Keratinocyte (primary cell): ENCODE data around the gene ESRRB. TPM values are rescaled to one million over a fixed set of nuclear protein-coding genes. Genes with fewer than 3 reads are reported as not detected.

Experiments
- DNase-seq: peaks from one replicate; pipeline ENCODE4 v3.0.0-alpha.2; 2011; ENCODE audit warnings: low read depth, missing footprints, low spot score
- FAIRE-seq: peaks from 2 replicates; lab custom pipeline; 2011; peaks lifted over from hg19 to GRCh38; lab: Jason Lieb, UNC
- H2AFZ ChIP-seq: 2 replicates; pipeline ENCODE4 v1.6.0; 2012; ENCODE audit warnings: low read length, control low read depth, inconsistent platforms; ENCODE audit not compliant: control insufficient read depth
- H3K27ac ChIP-seq: 2 replicates; pipeline ENCODE4 v1.5.1; 2011; ENCODE audit warnings: low read length; ENCODE audit not compliant: control insufficient read depth, insufficient read depth
- H3K27me3 ChIP-seq: 3 replicates; pipeline ENCODE4 v1.6.0; 2011; ENCODE audit warnings: low read length; ENCODE audit not compliant: control insufficient read depth, insufficient read depth; ENCODE audit errors: extremely low read depth
- H3K36me3 ChIP-seq, 2 experiments: 2 replicates in 1 of 2; 3 replicates in 1 of 2; pipeline ENCODE4 v1.5.1; 2011; ENCODE audit warnings: low read length in 2 of 2, mild to moderate bottlenecking in 1 of 2; ENCODE audit not compliant: control insufficient read depth in 2 of 2, insufficient read depth in 2 of 2; ENCODE audit errors: extremely low read depth in 1 of 2
- H3K4me1 ChIP-seq: 3 replicates; pipeline ENCODE4 v1.5.1; 2011; ENCODE audit warnings: low read length; ENCODE audit not compliant: control insufficient read depth, insufficient read depth; ENCODE audit errors: extremely low read depth
- H3K4me2 ChIP-seq: 3 replicates; pipeline ENCODE4 v1.6.0; 2011; ENCODE audit warnings: low read depth, low read length; ENCODE audit not compliant: control insufficient read depth, insufficient read depth; ENCODE audit errors: extremely low read depth
- H3K4me3 ChIP-seq, 3 experiments: fragments of 200-600 bp in 1 of 3; sonication (generic) in 1 of 3; 2 replicates in 2 of 3; 3 replicates in 1 of 3; pipeline ENCODE4 v1.5.1; 2011 to 2016; ENCODE audit warnings: low read length in 3 of 3, mild to moderate bottlenecking in 3 of 3, control low read depth in 2 of 3, inconsistent platforms in 1 of 3, low read depth in 1 of 3, mixed read lengths in 1 of 3, mixed run types in 1 of 3, moderate library complexity in 1 of 3; ENCODE audit not compliant: control insufficient read depth in 2 of 3, insufficient read depth in 2 of 3; ENCODE audit errors: extremely low read depth in 1 of 3
- H3K79me2 ChIP-seq: 2 replicates; pipeline ENCODE4 v1.6.0; 2012; ENCODE audit warnings: low read length; ENCODE audit not compliant: control insufficient read depth, insufficient read depth
- H3K9ac ChIP-seq: 3 replicates; pipeline ENCODE4 v1.6.0; 2011; ENCODE audit warnings: low read length; ENCODE audit not compliant: control insufficient read depth, insufficient read depth; ENCODE audit errors: extremely low read depth
- H3K9me1 ChIP-seq: 3 replicates; pipeline ENCODE4 v1.6.0; 2011; ENCODE audit warnings: low read length; ENCODE audit not compliant: control insufficient read depth, insufficient read depth; ENCODE audit errors: extremely low read depth
- H3K9me3 ChIP-seq: 2 replicates; pipeline ENCODE4 v1.5.1; 2012; ENCODE audit warnings: low read depth, low read length; ENCODE audit not compliant: control insufficient read depth
- H4K20me1 ChIP-seq: 3 replicates; pipeline ENCODE4 v1.6.0; 2011; ENCODE audit warnings: low read length; ENCODE audit not compliant: control insufficient read depth, insufficient read depth; ENCODE audit errors: extremely low read depth
- EZH2 ChIP-seq: IDR thresholded peaks from one replicate; pipeline ENCODE4 v1.6.1; 2012; ENCODE audit warnings: inconsistent platforms, mild to moderate bottlenecking, low read length, moderate library complexity
- dilution Hi-C: fragments of 300-500 bp; cut with MboI; formaldehyde crosslinking; loops from one replicate; pipeline ENCODE4 v1.7.0; 2020; ENCODE audit warnings: low sequenced_read_pairs; ENCODE audit not compliant: extremely low pct_ligation_motif_present
- polyA plus RNA-seq, 5 experiments: library from polyadenylated mRNA; depleted of rRNA in 3 of 5; stranded (reverse) in 3 of 5; stranded (forward) in 1 of 5; unstranded in 1 of 5; fragments of >200 nt; gene quantifications; 1 replicate in 1 of 5; 2 replicates in 3 of 5; 3 replicates in 1 of 5; pipeline versions ENCODE4 v1.2.1 to v1.2.3, GENCODE V29; 2011 to 2012; ENCODE audit warnings: missing spikeins in 2 of 5, low read depth in 1 of 5, low replicate concordance in 1 of 5
- TF ChIP-seq, protein P1 (sequence below), 3 experiments: IDR thresholded peaks in 1 of 3; conservative IDR thresholded peaks in 1 of 3; optimal IDR thresholded peaks in 1 of 3; 2 replicates in 2 of 3; 3 replicates in 1 of 3; pipeline versions ENCODE3 to v1.5.1; 2011; ENCODE audit warnings: low read length in 3 of 3, mild to moderate bottlenecking in 3 of 3, moderate library complexity in 2 of 3, control low read depth in 1 of 3, inconsistent platforms in 1 of 3; ENCODE audit not compliant: insufficient read depth in 2 of 3; ENCODE audit errors: extremely low read depth in 1 of 3

ESRRB gene
- polyA plus RNA-seq, 1 donor (not counting 4 experiments of a cell fraction or from before 2014, with no cell fraction given): 0.01 TPM

DNA sequence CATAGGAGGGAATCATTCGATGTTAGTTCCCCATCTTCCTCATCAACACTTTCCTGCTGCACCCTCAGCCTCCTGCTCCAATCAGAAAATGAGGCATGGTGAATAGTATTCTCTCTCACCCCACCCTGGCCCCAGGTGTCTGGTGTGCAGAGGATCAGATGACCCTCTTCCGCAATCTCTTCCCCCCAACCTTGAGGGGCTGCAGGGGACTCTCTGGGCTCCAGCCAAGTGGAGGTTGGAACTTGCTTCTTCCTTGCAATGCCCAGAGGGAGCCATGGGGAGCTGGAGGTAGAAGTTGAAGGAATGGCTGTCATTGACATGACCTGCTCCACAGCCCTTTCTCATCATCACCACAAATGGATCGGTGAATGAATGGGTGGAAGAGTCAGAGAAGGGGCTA, 20.2 kb upstream of the ESRRB start:
- dilution Hi-C loops: no loop called here
- DNase-seq: no peak
- H3K9me1 ChIP-seq: no peaks in the 10 kb centered on the region
- TF ChIP-seq, protein P1, sequence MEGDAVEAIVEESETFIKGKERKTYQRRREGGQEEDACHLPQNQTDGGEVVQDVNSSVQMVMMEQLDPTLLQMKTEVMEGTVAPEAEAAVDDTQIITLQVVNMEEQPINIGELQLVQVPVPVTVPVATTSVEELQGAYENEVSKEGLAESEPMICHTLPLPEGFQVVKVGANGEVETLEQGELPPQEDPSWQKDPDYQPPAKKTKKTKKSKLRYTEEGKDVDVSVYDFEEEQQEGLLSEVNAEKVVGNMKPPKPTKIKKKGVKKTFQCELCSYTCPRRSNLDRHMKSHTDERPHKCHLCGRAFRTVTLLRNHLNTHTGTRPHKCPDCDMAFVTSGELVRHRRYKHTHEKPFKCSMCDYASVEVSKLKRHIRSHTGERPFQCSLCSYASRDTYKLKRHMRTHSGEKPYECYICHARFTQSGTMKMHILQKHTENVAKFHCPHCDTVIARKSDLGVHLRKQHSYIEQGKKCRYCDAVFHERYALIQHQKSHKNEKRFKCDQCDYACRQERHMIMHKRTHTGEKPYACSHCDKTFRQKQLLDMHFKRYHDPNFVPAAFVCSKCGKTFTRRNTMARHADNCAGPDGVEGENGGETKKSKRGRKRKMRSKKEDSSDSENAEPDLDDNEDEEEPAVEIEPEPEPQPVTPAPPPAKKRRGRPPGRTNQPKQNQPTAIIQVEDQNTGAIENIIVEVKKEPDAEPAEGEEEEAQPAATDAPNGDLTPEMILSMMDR (optimal IDR thresholded peaks at IDR 0.05 in 1 of 3, IDR thresholded peaks at IDR 0.05 in 1 of 3, conservative IDR thresholded peaks at IDR 0.05 in 1 of 3; ENCODE audit: extremely low read depth in 1 of 3, insufficient read depth in 2 of 3, low read length in 3 of 3): no peak
- TF ChIP-seq EZH2: no peak
- no peaks in the 10 kb centered on the region for H3K9me3 ChIP-seq
- H4K20me1 ChIP-seq: no peaks in the 10 kb centered on the region
- no peak overlapping the region for H3K27ac ChIP-seq
- H3K4me1 ChIP-seq: no peaks in the 10 kb centered on the region
- no peak overlapping the region for H3K4me2 ChIP-seq
- H3K9ac ChIP-seq: no peak overlapping the region
- FAIRE-seq: no peak
- H3K4me3 ChIP-seq: no peak overlapping the region
- H2AFZ ChIP-seq: no peak overlapping the region
- no peaks in the 10 kb centered on the region for H3K79me2 ChIP-seq
- no peaks in the 10 kb centered on the region for H3K36me3 ChIP-seq
- peaks cover 14% of the 10 kb centered on the region for H3K27me3 ChIP-seq

DNA sequence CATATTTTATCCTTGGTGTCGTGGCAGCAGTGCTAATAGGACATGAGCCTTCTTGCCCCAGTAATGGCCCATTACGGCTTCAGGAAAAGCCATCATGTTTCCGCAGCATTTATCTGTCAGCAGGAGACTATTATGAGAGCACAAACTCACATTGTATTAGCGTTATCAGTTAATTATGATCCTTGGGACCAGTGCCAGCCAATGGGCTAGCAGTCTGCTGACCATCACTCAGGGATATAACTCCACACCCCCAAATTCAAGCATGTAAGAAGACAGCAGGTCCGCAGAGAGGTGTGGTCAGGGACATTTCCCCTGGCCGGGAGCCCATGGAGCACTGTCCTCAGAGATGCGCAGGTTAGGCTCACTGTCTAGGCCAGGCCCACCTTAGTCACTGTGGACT, 4.9 kb upstream of the ESRRB start:
- dilution Hi-C loops: no loop called here
- H3K4me1 ChIP-seq: peaks cover 2% of the 10 kb centered on the region
- no peaks in the 10 kb centered on the region for H3K9me3 ChIP-seq
- no peaks in the 10 kb centered on the region for H4K20me1 ChIP-seq
- no peaks in the 10 kb centered on the region for H3K36me3 ChIP-seq
- TF ChIP-seq, protein P1 (optimal IDR thresholded peaks at IDR 0.05 in 1 of 3, IDR thresholded peaks at IDR 0.05 in 1 of 3, conservative IDR thresholded peaks at IDR 0.05 in 1 of 3; ENCODE audit: extremely low read depth in 1 of 3, insufficient read depth in 2 of 3, low read length in 3 of 3): no peak
- no peak for TF ChIP-seq EZH2
- no peak overlapping the region for H3K4me2 ChIP-seq
- H3K27me3 ChIP-seq: peaks cover 14% of the 10 kb centered on the region
- DNase-seq: no peak
- no peak overlapping the region for H3K27ac ChIP-seq
- H3K79me2 ChIP-seq: no peaks in the 10 kb centered on the region
- no peak overlapping the region for H3K4me3 ChIP-seq
- FAIRE-seq: no peak
- H3K9ac ChIP-seq: no peak overlapping the region
- no peaks in the 10 kb centered on the region for H3K9me1 ChIP-seq
- H2AFZ ChIP-seq: no peak overlapping the region
